Esophagus squamous epithelium (tissue), 4 donors: ENCODE measurements around the gene CYLD.

ENCODE experiments used
- POLR2A ChIP-seq, 4 donors: fragments of 450-650 bp; IDR thresholded peaks; one replicate each; pipeline ENCODE4 v1.6.1; 2017; ENCODE audit warnings: antibody characterized with exemption in 4 of 4, mild to moderate bottlenecking in 4 of 4, moderate library complexity in 3 of 4
- TF ChIP-seq, protein P1 (sequence below), 6 experiments: fragments of 450-650 bp in 4 of 6; fragments of 200-600 bp in 2 of 6; sonication (generic) in 2 of 6; IDR thresholded peaks; one replicate each; pipeline ENCODE4 v1.5.1; 2016 to 2019; ENCODE audit warnings: antibody characterized with exemption in 6 of 6, mild to moderate bottlenecking in 4 of 6, moderate library complexity in 4 of 6

DNA sequence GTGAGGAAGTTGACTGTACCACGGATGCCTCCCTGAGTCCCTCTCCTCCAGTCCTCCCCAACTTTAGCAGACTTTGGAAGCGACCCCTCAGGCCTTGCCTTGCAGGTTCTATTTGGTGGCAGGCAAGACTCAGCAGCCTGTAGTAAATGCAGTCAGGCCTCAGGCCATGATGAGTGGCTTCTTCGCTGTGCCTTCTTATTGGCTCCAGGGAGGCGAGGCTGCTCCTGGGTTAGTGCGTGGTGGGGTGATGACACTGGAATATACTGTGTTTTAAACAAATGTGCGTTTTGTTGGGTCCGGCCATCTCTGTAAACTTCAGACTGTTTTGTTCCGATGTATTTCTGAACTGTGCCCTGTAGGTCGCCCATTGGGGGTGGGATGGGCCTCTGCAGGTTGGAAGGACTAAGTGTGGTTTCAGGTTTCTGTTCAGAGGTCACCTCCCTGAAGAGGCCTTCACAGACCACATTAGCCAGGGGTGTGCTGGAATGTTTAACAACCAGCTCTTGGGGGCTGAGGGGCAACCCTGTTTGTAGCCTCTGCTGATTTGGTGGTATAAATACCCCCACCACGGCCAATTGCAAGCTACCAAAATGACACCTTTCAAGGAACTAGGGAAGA is 62.5 kb downstream of the CYLD start:
- TF ChIP-seq, protein P1, sequence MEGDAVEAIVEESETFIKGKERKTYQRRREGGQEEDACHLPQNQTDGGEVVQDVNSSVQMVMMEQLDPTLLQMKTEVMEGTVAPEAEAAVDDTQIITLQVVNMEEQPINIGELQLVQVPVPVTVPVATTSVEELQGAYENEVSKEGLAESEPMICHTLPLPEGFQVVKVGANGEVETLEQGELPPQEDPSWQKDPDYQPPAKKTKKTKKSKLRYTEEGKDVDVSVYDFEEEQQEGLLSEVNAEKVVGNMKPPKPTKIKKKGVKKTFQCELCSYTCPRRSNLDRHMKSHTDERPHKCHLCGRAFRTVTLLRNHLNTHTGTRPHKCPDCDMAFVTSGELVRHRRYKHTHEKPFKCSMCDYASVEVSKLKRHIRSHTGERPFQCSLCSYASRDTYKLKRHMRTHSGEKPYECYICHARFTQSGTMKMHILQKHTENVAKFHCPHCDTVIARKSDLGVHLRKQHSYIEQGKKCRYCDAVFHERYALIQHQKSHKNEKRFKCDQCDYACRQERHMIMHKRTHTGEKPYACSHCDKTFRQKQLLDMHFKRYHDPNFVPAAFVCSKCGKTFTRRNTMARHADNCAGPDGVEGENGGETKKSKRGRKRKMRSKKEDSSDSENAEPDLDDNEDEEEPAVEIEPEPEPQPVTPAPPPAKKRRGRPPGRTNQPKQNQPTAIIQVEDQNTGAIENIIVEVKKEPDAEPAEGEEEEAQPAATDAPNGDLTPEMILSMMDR (IDR thresholded peaks at IDR 0.05): no peak
- no peak for TF ChIP-seq POLR2A (IDR thresholded peaks at IDR 0.05)
